Prostate gland (tissue), 2 donors: ENCODE results near the gene SEZ6.

Experiments
- POLR2A ChIP-seq: fragments of 450-650 bp; IDR thresholded peaks from one replicate; pipeline ENCODE4 v1.6.1; 2016; ENCODE audit warnings: antibody characterized with exemption, mild to moderate bottlenecking
- POLR2AphosphoS5 ChIP-seq: sonication (generic); formaldehyde crosslinking; IDR thresholded peaks from one replicate; pipeline ENCODE4 v1.6.1; 2017; ENCODE audit warnings: antibody characterized with exemption
- TF ChIP-seq, protein P1 (sequence below), 4 experiments: fragments of 200-600 bp in 2 of 4; fragments of 450-650 bp in 2 of 4; sonication (generic) in 2 of 4; IDR thresholded peaks; 1 replicate in 3 of 4; 2 replicates in 1 of 4; pipeline ENCODE4 v1.5.1; 2016 to 2019; ENCODE audit warnings: antibody characterized with exemption in 4 of 4, mild to moderate bottlenecking in 2 of 4, moderate library complexity in 2 of 4

DNA sequence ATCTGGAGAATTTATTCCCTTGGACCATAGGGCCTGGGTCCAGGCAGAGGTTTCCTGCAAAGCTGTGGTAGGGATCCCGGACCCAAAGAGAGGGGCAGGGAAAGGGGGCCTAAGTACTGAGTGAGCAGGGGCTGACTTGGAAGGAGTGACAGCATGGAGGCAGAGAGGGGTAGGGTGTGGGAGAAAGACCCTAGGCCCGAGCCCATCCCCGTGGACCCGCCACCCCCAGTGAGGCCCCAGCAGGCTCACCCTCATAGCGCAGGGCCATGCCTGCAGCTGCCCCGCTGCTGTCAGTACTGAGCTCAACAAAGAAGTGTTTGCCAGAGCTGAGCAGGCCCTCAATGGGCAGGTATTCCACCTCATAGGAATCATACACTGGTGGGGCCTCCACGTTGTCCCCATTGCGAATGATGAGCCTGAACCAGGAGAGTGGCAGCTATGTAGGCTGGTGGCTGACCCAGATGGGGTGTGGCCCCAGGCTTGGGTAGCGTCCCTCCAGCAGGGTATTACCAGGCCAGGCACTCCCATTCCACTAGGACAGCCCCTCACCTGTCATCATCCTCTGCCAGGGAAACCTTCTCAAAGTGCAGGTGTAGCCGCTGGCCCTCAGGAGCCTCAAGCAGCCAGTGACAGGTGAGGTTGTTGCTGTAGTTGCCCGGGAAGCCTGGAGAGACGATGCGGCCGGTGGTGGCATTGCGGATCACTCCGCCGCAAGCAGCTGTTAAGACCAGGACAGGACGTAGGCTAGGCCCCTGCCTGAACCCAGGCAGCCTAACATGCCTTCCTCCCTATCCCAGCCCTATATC lies 45.4 kb downstream of the SEZ6 start:
- no peak for TF ChIP-seq POLR2A
- TF ChIP-seq, protein P1, sequence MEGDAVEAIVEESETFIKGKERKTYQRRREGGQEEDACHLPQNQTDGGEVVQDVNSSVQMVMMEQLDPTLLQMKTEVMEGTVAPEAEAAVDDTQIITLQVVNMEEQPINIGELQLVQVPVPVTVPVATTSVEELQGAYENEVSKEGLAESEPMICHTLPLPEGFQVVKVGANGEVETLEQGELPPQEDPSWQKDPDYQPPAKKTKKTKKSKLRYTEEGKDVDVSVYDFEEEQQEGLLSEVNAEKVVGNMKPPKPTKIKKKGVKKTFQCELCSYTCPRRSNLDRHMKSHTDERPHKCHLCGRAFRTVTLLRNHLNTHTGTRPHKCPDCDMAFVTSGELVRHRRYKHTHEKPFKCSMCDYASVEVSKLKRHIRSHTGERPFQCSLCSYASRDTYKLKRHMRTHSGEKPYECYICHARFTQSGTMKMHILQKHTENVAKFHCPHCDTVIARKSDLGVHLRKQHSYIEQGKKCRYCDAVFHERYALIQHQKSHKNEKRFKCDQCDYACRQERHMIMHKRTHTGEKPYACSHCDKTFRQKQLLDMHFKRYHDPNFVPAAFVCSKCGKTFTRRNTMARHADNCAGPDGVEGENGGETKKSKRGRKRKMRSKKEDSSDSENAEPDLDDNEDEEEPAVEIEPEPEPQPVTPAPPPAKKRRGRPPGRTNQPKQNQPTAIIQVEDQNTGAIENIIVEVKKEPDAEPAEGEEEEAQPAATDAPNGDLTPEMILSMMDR (IDR thresholded peaks at IDR 0.05), result no peak
- no peak for TF ChIP-seq POLR2AphosphoS5
